Central memory CD8-positive, alpha-beta T cell (primary cell): Measurements from ENCODE around the gene NYAP1.
A peak's percentile ranks its signal among the peaks of the same experiment; 100 is the strongest.
"Not testable (repeated sequence)": the region's sequence is repeated elsewhere in the genome, so short reads cannot be mapped to it uniquely, and the experiment has no call there.

ENCODE experiments used
- ATAC-seq: fragments of 150-1000 bp; cut with Tn5 transposase; replicated peaks from 2 replicates; pipeline ENCODE4 v1.10.0; 2022; ENCODE audit warnings: mild to moderate bottlenecking, moderate FRiP score, moderate number of reproducible peaks; ENCODE audit not compliant: poor library complexity, severe bottlenecking; ENCODE audit errors: extremely low read depth
- DNase-seq, 2 donors: peaks; one replicate each; pipeline ENCODE4 v3.0.0; 2021; ENCODE audit warnings: low spot score in 2 of 2
- H3K27ac Mint-ChIP-seq: one replicate; pipeline ENCODE4 v1.8.0; 2022; ENCODE audit warnings: low read depth, mild to moderate bottlenecking, moderate library complexity, mixed read lengths
- H3K27me3 Mint-ChIP-seq: one replicate; pipeline ENCODE4 v1.8.0; 2022; ENCODE audit warnings: mixed read lengths
- H3K36me3 Mint-ChIP-seq: one replicate; pipeline ENCODE4 v1.8.0; 2022; ENCODE audit warnings: mild to moderate bottlenecking, moderate library complexity, mixed read lengths; ENCODE audit not compliant: insufficient read depth
- H3K4me1 Mint-ChIP-seq: one replicate; pipeline ENCODE4 v1.8.0; 2022; ENCODE audit warnings: mixed read lengths
- H3K4me3 Mint-ChIP-seq: one replicate; pipeline ENCODE4 v1.8.0; 2022; ENCODE audit warnings: mild to moderate bottlenecking, moderate library complexity, mixed read lengths
- H3K9me3 Mint-ChIP-seq: one replicate; pipeline ENCODE4 v1.8.0; 2022; ENCODE audit warnings: mixed read lengths

NYAP1 gene

DNA sequence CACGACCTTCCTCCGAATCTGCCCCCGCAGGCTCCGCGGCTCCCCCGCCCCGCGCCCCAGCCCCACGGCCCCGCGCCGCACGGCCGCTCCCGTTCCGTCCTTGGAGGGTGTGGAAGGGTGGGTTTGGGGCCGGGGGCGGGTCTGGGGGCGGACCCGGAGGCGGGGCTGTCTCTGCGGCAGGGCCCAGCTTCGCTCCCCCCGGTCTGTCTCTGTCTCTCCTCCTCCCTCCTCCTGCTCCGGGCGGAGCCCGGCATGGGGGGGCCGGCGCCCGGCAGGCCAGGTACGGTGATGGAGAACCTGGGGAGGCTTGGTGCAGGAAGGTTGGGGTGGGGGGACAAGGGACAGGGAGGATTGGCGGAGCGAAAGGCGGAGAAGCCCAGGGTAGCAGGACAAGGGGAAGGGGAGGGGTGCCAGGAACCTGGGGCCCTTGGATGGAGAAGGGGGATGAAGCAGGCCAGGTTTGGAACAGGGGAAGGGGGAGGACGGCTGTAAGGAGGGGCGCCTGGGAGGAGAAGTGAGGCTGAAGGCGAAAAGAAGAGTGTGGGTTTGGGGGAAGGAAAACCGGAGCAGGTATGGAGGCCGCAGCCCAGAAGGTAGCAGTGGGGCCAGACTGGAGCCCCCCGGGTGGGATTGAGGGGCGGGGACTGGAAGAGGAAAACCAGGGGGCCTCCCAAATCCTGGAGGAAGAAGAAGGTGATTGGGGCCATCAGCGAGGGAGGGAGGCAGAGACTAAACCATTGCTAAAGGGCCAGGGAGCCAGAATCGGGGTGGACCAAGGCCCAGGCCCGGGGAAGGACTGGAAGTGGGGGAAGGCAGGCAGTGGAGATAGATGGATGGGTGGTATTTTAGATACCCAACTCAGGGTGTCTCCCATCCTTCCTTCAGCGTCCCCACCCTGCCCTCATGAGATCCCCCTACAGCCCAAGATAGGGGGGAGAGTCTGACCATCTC, at the start of gene NYAP1:
Gene NYAP1, plus strand, starts transcription at position 206 of the 951 bp plus-strand sequence. CDS start 1,385 bp downstream, outside the sequence.
- ATAC-seq (peak; percentile 29), DNase-seq (no peak)
- peak within 1 kb of the TSS; percentile 84 for H3K4me3 Mint-ChIP-seq
- peak within 1 kb of the TSS; percentile 54 for H3K27ac Mint-ChIP-seq
- H3K9me3 Mint-ChIP-seq = no peaks in the 10 kb centered on the region
- peaks cover 8% of the 10 kb centered on the region for H3K36me3 Mint-ChIP-seq
- H3K27me3 Mint-ChIP-seq = no peaks in the 10 kb centered on the region
- H3K4me1 Mint-ChIP-seq = peaks cover 25% of the 10 kb centered on the region

DNA sequence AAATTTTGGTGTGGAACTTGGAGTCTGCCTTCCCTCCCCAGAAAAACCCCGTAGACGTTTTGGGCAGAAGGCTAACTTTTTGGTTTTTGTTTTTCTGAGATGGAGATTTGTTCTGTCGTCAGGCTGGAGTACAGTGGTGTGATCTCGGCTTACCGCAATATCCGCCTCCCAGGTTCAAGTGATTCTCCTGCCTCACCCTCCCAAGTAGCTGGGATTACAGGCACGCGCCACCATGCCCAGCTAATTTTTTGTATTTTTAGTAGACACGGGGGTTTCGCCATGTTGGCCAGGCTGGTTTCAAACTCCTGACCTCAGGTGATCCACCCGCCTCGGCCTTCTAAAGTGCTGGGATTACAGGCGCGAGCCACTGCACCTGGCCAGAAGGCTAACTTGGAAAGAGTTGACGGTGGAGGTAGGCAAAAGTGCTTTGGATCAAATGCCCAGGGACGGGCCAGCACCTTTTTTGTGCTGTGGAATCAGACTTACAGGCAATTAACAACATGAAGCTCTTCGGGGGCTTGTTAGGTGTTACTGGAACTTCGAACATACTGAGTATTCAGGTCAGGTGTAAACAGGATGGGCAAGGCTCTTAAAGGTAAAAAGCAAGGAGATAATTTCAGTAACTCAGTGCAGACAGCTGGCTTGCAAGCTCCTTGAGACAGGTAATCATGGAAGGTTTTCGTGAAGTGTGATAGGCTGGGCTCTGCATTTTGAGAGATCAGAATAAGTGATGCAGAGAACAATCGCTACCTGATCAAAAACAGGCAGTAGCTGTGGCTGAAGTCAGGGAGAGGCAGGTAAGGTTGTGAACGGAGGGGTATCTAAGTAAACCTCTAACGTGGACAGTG, 49.2 kb upstream of the NYAP1 start:
- H3K27me3 Mint-ChIP-seq = peaks cover 2% of the 10 kb centered on the region
- H3K9me3 Mint-ChIP-seq = no peaks in the 10 kb centered on the region
- no peak for DNase-seq
- H3K36me3 Mint-ChIP-seq = peaks cover 35% of the 10 kb centered on the region
- H3K4me1 Mint-ChIP-seq = peaks cover 49% of the 10 kb centered on the region
- peak overlapping the region; percentile 95 for H3K4me3 Mint-ChIP-seq
- no peak for ATAC-seq
- H3K27ac Mint-ChIP-seq = peak overlapping the region; percentile 97

DNA sequence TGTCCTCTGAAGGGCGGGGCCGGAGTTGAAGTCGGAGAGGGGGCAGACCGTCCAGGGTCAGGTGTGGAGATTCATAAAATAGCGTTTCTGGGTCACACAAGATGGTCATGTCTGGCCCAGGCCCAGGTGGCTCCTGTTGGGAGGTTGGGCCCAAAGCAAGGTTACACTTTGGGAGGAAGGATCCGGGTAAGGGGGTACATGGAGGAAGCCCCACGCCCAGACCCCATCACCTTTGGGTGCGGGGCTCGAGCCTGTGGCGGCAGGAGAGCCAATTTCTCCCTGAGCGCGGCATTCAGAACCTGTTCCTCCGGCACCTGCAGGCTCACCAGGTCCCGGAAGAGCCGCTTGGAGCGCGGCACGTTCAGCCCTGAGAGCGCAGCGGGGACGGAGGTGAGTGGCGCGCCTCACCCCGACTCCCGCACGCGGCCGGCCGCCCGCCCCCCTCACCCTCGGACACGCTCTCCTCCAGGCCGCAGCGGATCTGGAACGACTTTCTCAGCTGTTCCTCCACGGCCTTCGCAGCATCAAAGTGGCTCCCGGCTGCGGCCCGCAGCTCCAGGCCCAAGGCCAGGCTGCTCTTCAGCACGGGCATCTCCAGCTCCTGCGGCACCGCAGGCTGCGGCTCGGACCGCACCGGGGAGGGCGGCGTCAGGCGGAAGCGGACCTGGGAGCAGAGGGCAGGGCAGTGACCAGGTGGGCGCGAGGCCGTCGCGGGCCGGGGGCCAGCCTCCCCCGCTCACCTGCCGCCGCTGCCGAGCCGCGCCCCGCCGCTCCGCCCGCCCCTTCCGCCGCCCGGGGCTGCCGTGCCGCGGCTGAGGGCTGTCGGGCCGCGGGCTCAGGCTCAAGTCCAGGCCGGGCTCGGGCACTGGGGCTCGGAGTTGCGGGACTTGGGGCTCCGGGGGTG, 48.1 kb upstream of the NYAP1 start:
- Mint-ChIP-seq H3K4me1 (peaks cover 41% of the 10 kb centered on the region), H3K27ac (peak overlapping the region; percentile 97), H3K36me3 (peaks cover 27% of the 10 kb centered on the region), H3K27me3 (no peaks in the 10 kb centered on the region), H3K9me3 (no peaks in the 10 kb centered on the region), H3K4me3 (peak overlapping the region; percentile 95)
- DNase-seq = no peak
- ATAC-seq = peak; percentile 54

DNA sequence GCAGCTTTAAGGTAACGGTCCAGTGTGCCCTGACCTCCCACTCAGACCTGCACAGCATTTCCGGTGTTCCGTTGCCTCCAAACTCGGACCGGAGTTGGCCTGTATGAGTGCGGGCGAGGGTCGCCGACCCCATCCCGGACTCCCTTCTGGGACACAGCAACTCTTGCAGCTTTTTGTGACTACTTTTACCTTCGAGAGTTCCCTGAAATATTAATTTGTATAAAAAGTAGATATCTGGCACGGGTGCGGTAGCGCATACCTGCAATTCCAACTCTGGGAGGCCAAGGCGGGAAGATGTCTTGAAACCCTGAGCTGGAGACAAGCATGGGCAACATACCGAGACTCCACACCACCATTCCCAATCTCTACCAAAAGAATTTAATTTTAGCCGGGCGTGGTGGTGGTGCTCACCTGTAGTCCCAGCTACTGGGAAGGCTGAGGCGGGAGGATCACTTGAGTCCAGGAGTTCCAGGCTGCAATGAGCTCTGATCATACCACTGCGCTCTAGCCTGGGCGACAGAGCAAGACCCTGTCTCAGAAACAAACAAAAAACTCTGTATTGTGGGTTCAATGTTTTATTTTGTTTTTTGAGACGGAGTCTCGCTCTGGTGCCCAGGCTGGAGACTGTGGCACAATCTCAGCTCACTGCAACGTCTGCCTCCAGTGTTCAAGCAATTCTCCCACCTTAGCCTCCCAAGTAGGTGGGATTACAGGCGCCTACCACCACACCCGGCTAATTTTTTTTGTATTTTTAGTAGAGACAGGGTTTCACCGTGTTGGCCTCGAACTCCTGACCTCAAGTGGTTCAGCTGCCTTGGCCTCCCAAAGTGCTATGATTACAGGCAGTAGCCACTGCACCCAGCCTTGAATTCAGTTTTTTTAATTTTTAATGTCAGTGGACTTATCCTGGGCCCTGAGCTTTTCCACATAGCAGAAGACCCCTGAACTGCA, 46.3 kb upstream of the NYAP1 start:
- Mint-ChIP-seq H3K4me1 (peaks cover 28% of the 10 kb centered on the region), H3K4me3 (peak overlapping the region; percentile 95), H3K27me3 (no peaks in the 10 kb centered on the region), H3K36me3 (peaks cover 25% of the 10 kb centered on the region), H3K27ac (peak overlapping the region; percentile 97), H3K9me3 (no peaks in the 10 kb centered on the region)
- DNase-seq (no peak), ATAC-seq (no peak)

DNA sequence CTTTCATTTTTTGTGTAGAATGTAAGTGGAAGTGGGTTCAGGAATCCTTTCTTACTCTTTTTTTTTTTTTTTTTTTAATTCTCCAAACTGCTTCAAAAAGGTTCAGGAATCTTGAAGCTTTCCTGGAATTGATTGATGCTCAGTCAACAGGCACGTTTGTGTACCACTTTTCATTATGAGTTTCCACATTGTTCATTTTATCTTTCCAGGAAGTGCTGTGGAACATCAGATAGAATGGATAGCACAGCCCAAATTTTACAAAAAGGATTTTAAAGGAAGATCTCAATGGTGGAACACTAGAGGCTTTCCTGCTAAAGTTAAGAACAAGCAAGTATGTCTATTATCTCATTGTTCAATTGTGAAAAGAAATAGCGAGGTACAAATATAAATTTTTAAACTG, 45.6 kb upstream of the NYAP1 start:
- ATAC-seq = no peak
- Mint-ChIP-seq H3K4me1 (peaks cover 29% of the 10 kb centered on the region), H3K4me3 (no peak overlapping the region), H3K9me3 (no peaks in the 10 kb centered on the region), H3K36me3 (peaks cover 18% of the 10 kb centered on the region), H3K27ac (no peak overlapping the region), H3K27me3 (no peaks in the 10 kb centered on the region)
- DNase-seq = no peak

DNA sequence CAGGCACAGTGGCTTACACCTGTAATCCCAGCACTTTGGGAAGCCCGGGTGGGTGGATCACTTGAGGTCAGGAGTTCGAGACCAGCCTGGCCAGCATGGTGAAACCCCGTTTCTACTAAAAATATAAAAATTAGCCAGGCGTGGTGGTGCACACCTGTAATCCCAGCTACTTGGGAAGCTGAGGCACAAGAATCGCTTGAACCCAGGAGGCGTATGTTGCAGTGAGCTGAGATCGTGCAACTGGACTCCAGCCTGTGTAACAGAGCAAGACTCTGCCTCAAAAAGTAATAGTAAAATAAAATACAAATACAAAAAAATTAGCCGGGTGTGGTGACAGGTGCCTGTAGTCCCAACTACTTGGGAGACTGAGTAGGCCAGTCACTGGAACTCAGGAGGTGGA, 45.0 kb upstream of the NYAP1 start:
- not testable (repeated sequence) for H3K27me3 Mint-ChIP-seq, DNase-seq, ATAC-seq, H3K4me3 Mint-ChIP-seq, H3K27ac Mint-ChIP-seq, H3K9me3 Mint-ChIP-seq
- Mint-ChIP-seq H3K36me3 (peaks cover 12% of the 10 kb centered on the region), H3K4me1 (peaks cover 25% of the 10 kb centered on the region)

DNA sequence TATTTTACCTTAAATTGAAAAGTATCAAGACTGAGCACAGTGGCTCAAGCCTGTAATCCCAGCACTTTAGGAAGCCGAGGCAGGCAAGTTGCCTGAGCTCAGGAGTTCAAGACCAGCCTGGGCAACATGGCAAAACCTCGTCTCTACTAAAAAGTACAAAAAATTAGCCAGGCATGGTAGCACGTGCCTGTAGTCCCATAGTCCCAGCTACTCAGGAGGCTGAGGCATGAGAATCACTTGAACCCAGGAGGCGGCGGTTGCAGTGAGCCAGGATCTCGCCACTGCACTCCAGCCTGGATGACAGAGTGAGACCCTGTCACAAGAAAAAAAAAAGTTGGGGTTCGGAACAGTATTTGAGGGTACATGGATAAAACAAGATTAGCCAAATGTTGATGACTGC, 44.5 kb upstream of the NYAP1 start:
- ATAC-seq, H3K27ac Mint-ChIP-seq, H3K27me3 Mint-ChIP-seq, H3K9me3 Mint-ChIP-seq, DNase-seq, H3K4me3 Mint-ChIP-seq: not testable (repeated sequence)
- peaks cover 22% of the 10 kb centered on the region for H3K4me1 Mint-ChIP-seq
- H3K36me3 Mint-ChIP-seq = peaks cover 12% of the 10 kb centered on the region

DNA sequence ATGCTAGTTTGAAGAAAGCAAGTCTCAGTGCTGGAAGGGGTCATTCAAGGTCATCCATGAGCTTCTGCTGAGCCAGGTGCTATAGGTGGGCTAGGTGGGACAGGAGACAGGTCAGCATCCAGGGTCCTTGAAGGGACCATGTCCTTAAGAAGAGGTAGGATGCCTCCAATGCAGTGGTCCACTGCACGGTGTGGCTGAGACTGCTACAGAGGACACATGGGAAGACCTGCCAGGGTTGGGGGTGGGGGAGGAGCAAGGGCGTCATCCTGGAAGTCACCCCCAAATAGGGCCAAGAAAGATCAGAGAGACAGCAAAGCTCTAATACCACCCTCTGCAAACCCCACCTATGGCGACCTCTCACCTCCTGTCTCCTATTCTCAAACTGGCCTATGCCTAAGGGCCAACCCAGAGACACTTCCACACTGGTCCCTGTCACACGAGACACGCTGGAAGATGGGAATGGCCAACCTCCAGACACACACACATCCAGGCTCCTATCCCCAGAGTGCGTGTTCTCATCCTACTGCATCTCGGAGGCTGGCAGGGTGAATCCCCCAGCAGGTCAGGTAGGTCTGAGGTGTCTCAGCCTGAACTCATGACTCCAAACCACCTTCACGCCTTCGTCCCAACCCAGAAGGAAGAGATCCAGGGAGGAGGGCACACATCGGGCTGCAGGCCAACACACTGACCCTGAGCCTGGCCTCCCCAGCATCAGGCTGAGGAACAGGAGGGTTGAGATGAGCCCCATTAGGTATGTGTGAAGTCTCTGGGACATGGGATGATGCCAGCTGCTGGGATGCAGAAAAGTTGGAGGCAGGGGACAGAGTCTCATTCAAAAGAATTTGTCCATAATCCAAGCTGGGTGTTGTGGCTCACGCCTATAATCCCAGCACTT, 41.8 kb upstream of the NYAP1 start:
- H3K4me1 Mint-ChIP-seq = peaks cover 5% of the 10 kb centered on the region
- H3K27me3 Mint-ChIP-seq = no peaks in the 10 kb centered on the region
- H3K4me3 Mint-ChIP-seq = no peak overlapping the region
- H3K36me3 Mint-ChIP-seq = peaks cover 2% of the 10 kb centered on the region
- H3K27ac Mint-ChIP-seq = no peak overlapping the region
- ATAC-seq = no peak
- DNase-seq = no peak
- H3K9me3 Mint-ChIP-seq = no peaks in the 10 kb centered on the region

DNA sequence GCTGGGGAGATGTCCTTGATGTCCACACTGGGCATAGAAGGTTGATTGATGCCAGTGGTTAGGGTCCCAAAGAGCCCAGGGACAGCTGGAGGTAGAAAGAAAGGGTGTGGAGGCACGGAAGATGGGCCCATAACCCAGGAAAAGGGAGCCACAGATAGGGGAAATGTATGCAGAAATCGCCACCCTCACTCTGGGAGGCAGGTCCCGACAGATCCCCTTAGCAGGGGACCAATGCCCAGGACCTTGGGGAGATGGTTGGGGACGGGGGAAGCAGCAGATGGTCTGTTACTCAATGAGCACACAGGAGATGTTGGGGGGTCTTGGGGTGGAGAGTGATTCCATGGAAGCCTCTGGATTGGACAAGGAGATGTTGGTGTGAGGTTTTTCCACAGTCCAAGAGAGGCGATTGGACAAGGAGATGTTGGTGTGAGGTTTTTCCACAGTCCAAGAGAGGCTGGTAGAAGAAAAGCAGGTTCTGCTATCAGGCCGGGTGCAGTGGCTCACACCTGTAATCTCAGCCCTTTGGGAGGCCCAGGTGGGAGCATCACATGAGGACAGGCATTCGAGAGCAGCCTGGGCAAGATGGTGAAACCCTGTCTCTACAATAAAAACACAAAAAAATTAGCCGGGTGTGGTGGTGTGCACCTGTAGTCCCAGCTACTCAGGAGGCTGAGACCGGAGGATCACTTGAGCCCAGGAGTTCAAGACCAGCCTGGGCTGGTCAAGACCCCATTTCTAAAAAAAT, 40.5 kb upstream of the NYAP1 start:
- ATAC-seq = no peak
- DNase-seq = no peak
- Mint-ChIP-seq H3K4me3 (no peak overlapping the region), H3K27me3 (no peaks in the 10 kb centered on the region), H3K4me1 (peaks cover 5% of the 10 kb centered on the region), H3K9me3 (no peaks in the 10 kb centered on the region), H3K27ac (peak overlapping the region; percentile 36), H3K36me3 (peaks cover 2% of the 10 kb centered on the region)
